ENCODE data around the gene UNK. TPM values are rescaled to one million over a fixed set of nuclear protein-coding genes. Genes with fewer than 3 reads are reported as not detected.

Gene UNK
- total RNA-seq, 1 experiment from 2014 or later = 16.0 TPM

- no peak for TF ChIP-seq CTCF (IDR thresholded peaks at IDR 0.05; ENCODE audit: unreplicated experiment)
- no peak overlapping the region for H3K4me3 Mint-ChIP-seq (ENCODE audit: unreplicated experiment)
- peak; percentile 46 for DNase-seq (ENCODE audit: unreplicated experiment)
- H3K9me3 Mint-ChIP-seq (ENCODE audit: unreplicated experiment) = no peaks in the 10 kb centered on the region
- no TSS peak for BruUV-seq (replicated peaks)
- ChIA-PET CTCF (interaction anchor here (0.6 to 0.8 kb wide), 2 partner anchors 9 to 45 kb away, joined by 3 to 6 read pairs; no protein-coding TSS in a partner anchor), POLR2A (interaction anchor here (0.5 kb wide), 1 partner anchor 25 kb away, joined by 4 read pairs; no protein-coding TSS in a partner anchor)
- H3K27me3 Mint-ChIP-seq (ENCODE audit: insufficient read depth, unreplicated experiment) = no peaks in the 10 kb centered on the region
- H3K36me3 Mint-ChIP-seq (ENCODE audit: insufficient read depth, unreplicated experiment) = peaks cover 24% of the 10 kb centered on the region
- no peaks in the 10 kb centered on the region for H3K4me1 Mint-ChIP-seq (ENCODE audit: insufficient read depth, unreplicated experiment)
- no peak overlapping the region for H3K27ac Mint-ChIP-seq (ENCODE audit: low read depth, unreplicated experiment)
- intact Hi-C loops (cut with micrococcal nuclease) = no loop called here
Measured at GRCh38 chr17:75822119-75822799, 37.7 kb downstream of the UNK start.

DNA sequence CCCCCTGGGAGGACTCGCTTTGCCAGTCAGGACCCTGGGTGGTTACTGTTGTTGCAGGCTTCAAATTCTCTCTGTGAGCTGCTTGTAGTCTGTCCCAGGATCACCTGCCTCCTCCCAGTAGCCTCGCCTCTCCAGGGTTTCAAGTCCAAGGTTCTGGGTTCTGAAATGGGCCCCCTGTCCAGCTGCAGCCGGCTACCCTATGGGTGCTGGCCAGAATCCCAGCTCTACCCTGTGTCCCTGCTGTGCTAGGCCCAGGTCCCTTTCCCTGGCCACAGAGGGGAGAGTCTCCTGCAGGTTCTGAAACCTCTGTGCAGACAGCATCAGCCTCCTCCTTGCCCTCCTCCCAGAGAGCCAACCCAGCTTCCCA, 38.2 kb downstream of the UNK start:
- intact Hi-C loops (cut with micrococcal nuclease) = no loop called here
- no peak overlapping the region for H3K4me3 Mint-ChIP-seq (ENCODE audit: unreplicated experiment)
- H3K27me3 Mint-ChIP-seq (ENCODE audit: insufficient read depth, unreplicated experiment) = no peaks in the 10 kb centered on the region
- CTCF ChIA-PET = no interaction called here
- H3K4me1 Mint-ChIP-seq (ENCODE audit: insufficient read depth, unreplicated experiment) = no peaks in the 10 kb centered on the region
- POLR2A ChIA-PET = interaction anchor here (0.5 kb wide), 1 partner anchor 25 kb away, joined by 4 read pairs; no protein-coding TSS in a partner anchor
- no peaks in the 10 kb centered on the region for H3K9me3 Mint-ChIP-seq (ENCODE audit: unreplicated experiment)
- no peak overlapping the region for H3K27ac Mint-ChIP-seq (ENCODE audit: low read depth, unreplicated experiment)
- DNase-seq (ENCODE audit: unreplicated experiment) = no peak
- no TSS peak for BruUV-seq (replicated peaks)
- TF ChIP-seq CTCF (IDR thresholded peaks at IDR 0.05; ENCODE audit: unreplicated experiment) = no peak
- H3K36me3 Mint-ChIP-seq (ENCODE audit: insufficient read depth, unreplicated experiment) = peaks cover 24% of the 10 kb centered on the region

GRCh38 chr17:75823257-75824041, 38.8 kb downstream of the UNK start:
- Mint-ChIP-seq H3K4me1 (ENCODE audit: insufficient read depth, unreplicated experiment) (no peaks in the 10 kb centered on the region), H3K27ac (ENCODE audit: low read depth, unreplicated experiment) (no peak overlapping the region), H3K4me3 (ENCODE audit: unreplicated experiment) (no peak overlapping the region), H3K36me3 (ENCODE audit: insufficient read depth, unreplicated experiment) (peaks cover 22% of the 10 kb centered on the region), H3K27me3 (ENCODE audit: insufficient read depth, unreplicated experiment) (no peaks in the 10 kb centered on the region), H3K9me3 (ENCODE audit: unreplicated experiment) (no peaks in the 10 kb centered on the region)
- ChIA-PET POLR2A (no interaction called here), CTCF (interaction anchor here (0.6 kb wide), 1 partner anchor 8 kb away, joined by 3 read pairs; no protein-coding TSS in a partner anchor)
- no TSS peak for BruUV-seq (replicated peaks)
- intact Hi-C loops (cut with micrococcal nuclease) = no loop called here
- no peak for DNase-seq (ENCODE audit: unreplicated experiment)
- TF ChIP-seq CTCF (IDR thresholded peaks at IDR 0.05; ENCODE audit: unreplicated experiment) = no peak

DNA sequence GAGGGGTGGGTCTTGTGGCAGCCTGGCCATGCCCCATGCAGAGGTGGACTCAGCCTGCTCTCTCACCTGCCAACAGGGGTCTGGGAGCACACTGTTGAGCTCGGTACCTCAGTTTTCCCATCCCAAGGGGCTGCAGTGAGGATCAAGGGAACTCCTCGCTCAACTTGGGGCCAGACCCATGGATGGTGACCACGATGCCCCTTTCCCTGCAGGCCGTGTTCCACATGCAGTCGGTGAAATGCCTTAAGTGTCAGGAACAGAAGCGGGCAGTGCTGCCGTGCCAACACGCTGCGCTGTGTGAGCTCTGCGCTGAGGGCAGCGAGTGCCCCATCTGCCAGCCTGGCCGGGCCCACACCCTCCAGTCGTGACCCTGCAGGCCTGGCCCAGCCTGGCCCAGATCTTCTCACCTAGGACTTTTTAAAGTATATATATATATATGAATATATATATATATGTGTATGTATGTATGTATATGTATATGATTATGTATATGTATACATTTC, 39.5 kb downstream of the UNK start:
- TF ChIP-seq CTCF (IDR thresholded peaks at IDR 0.05; ENCODE audit: unreplicated experiment) = no peak
- Mint-ChIP-seq H3K4me3 (ENCODE audit: unreplicated experiment) (no peak overlapping the region), H3K27ac (ENCODE audit: low read depth, unreplicated experiment) (no peak overlapping the region), H3K9me3 (ENCODE audit: unreplicated experiment) (no peaks in the 10 kb centered on the region), H3K36me3 (ENCODE audit: insufficient read depth, unreplicated experiment) (peaks cover 15% of the 10 kb centered on the region), H3K27me3 (ENCODE audit: insufficient read depth, unreplicated experiment) (no peaks in the 10 kb centered on the region), H3K4me1 (ENCODE audit: insufficient read depth, unreplicated experiment) (no peaks in the 10 kb centered on the region)
- DNase-seq (ENCODE audit: unreplicated experiment) = no peak
- intact Hi-C loops (cut with micrococcal nuclease) = no loop called here
- ChIA-PET POLR2A (interaction anchor here (1.3 kb wide), 1 partner anchor 15 kb away, joined by 5 read pairs; no protein-coding TSS in a partner anchor), CTCF (interaction anchor here (0.6 to 0.7 kb wide), 2 partner anchors 9 to 60 kb away, joined by 3 read pairs; no protein-coding TSS in a partner anchor)
- no TSS peak for BruUV-seq (replicated peaks)
